COLO668 (cell line): ENCODE data around the gene XAB2.
A peak's percentile ranks its signal among the peaks of the same experiment; 100 is the strongest.

Experiments
- DNase-seq: peaks from one replicate; lab custom pipeline; 2025; ENCODE audit not compliant: unreplicated experiment; lab: John Stamatoyannopoulos, UW

Gene XAB2

DNA sequence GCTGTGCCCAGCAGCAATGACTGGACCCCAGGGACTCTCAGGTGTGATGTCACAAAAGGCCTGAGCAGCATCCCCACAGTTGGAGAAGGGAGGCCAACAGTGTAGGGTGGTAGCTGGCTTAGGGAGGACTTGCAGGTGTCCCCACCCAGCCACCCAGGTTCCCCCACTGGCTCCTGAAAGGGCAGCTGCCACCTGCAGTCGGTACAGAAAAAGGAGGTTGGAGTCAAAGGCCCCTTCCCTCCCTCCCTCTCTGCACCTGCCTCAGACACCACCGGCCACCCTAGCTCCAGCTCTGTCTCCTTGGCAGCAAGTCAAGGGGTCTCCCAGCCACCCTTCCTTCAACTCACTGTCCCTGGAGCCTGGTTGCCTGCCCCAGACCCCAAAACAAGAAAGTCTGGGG lies 4.4 kb upstream of the XAB2 start, which contains the start of gene PCP2:
TSS of gene PCP2 (minus strand) at position 22 of the 400 bp plus-strand sequence. CDS start 262 bp downstream, outside the sequence.
- DNase-seq = peak; percentile 32

DNA sequence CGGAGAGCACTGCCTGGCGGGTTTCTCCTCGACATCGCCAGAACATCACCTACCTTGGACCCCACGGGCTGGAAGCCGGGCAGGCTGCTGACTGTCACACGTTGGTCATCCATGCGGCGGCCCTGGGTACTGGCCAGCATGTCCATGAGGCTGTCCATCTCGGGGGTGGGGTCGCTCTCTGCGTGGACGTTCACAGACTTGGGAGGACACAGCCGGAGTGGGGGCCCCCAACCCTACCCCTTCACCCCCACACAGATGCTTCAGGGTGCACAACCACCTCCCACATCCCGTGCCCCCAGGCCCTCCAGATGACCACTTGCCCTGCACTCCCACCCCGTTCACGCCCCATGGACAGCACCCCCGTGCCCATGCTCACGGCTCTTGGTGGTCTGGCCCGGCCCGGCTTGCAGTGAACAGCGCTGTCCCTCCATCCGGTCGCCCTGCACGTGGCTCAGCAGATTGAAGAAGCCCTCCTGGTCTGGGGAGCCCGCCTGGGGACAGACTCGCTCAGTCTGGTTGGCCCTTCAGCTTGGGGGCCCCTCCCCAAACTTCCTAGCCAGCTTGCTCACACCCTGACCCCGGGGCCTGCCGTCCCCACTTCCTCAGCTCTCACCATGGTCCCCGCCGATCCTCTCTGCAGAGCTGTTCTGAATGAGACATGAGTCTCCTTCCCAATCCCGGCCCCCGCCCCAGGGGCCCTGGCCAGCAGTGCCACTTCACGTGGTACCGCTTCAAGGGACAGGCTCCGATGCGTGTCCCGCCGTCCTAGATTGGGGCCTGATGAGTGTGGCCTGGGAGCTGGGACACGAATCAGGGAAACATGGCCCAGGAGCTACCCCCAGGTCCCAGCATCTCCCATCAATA lies 3.2 kb upstream of the XAB2 start:
- no peak for DNase-seq

DNA sequence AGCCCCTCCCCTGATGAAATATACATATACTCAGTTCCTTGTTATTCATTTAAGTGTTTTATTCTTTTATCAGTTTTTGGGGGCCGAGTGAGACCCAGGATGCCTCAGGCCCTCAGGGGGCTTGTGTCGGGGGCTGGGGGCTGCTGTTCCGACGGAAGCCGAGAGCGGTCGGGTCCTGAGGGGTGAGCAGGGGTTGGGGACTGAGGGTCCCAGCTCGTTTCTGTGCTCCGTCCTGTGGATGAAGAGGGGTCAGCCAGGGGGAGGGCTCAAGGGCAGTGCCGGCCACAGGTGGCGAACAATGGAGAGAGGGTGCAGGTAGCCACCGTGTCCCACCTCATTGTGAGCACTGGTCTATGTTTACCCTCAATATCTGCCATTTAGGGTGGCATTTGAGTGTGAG lies 2.2 kb upstream of the XAB2 start:
- no peak for DNase-seq

DNA sequence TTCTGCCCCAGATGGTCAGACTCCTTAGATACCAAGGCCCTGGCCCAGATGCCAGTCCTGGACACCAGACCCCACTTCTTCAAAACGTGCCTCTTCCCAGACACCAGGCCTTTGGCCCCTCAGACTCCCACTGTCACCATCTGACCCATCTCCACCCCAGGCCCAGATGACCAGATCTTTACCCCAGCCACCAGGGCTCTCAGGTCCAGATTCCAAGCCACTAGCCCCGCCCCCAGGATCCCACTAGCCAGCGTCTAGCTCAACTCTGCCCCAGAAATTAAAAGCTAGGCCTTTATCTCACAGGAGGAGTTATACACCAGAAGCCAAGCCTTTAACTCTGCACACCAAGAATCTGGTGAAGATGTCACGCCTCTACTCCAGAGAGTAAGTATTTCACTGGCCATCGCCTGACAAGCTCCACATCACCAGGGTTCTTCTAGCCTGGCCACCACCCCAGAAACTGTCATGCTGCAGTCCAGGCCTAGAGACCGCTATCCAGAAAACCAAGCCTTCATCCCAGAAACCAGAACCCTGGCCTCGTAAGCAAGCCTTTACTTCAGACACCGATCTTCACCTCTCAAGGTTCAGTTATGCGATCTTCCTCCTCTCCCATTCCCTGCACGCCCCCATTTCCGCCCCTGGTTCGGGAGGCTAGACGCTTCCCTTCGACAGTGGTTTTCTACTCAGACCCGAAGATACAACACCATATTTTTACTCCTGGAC lies 595 bp downstream of the XAB2 start:
- no peak for DNase-seq

DNA sequence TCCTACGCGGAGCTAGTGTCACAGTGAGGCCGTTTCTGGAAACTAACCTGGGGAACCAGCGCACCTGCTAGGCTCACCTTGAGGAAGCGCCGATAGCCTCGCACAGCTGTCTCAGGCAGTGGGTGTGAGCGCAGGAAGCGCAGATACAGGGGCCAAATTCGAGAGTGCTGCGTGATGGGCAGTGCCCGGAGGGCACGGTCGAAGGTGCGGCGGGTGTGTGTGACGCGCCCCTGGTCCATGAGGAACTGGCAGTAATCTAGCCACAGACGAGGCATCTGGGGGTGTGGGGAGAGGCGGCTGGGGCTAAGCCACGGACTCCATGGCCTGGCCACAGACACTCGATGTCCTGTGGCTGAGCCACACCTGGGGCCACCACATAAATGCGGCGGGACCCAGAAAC lies 2.2 kb downstream of the XAB2 start:
- DNase-seq = no peak

DNA sequence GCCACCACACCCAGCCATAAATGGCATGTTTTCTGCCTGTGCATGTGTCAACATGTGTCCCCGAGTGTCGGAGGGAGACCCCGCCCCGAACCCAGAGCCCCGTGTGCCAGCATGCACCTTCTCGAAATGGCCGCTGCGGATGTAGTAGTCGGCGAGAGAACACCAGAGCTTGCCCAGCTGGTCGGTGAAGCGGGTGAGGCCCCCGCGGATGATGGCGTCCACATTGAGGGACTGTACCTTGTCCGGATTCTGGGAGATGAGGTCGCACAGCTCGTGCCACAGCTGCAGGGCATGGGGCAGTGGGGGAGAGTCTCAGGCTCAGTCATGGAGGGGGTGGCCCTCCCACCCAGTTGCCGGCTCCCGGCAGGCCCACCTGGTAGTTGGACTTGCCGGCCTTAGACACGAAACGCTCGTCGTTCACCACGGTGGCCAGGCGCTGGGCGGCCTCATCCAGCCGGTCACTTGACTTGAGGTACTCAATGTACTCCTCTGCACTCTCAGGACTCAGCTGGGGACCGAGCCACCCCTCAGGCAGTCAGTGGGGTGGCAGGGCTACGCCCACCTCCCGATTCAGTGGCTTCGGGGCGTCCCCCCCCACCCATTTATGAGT lies 3.5 kb downstream of the XAB2 start:
- DNase-seq = no peak

DNA sequence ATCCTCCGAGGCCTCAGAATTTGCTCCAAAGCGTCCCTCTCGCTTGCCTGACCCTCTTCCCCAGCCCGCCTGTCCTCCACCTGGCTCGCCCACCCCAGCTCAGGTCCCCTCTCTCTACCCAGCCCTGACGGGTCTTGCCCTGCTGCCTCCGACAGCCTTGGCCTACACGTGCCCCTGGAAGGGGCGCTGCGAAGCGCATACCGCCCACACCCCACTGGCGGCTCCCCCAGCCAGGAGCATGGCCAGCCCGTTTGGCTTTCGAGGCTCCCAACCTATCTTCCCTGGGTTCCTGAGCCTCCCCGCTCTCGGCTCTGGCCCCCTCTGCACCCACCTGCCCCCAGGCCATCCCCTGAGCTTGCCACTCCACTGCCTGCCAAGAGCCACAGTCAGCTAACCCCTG lies 4.5 kb downstream of the XAB2 start:
- DNase-seq = no peak

DNA sequence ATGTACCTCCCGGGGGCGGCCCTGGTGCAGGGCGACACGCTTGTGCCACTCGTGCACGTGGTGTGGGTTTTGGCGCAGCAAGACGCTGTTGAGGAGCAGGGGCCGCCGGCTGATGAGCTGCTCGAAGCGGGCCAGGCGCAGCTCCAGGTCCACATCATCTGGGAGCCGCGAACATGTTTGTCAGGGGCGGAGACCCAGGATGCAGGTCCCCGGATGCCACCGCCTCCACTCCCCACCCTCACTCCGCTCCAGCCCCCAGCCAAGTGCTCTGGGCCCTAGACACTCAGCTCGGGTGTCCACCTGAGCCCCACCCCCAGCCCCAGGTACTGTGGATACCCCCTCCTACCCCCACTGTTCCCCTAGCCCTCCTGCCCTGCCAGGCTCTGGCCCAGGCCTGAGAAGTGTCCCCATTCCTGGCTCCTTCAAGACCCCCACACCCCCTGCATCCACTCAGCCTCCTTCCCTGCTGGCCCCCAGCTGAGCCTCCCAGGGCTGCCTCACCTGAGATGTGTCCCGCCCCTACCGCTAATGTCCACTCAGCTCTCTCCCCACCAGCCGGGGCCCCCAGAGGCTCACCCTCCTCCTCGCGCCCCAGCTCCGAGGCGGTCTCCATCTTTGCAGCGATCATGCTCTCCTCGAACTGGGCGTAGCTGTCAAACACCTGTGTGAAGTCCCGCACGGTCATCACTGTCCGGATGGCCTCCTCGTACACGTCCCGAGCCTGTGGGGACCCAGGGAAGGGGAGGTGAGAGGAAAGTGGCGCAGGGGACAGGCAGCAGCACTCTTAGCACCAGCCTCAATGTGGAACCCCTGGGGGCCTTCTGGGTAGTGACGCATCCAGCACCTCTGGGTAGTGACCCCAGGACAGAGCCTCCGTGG lies 5.4 kb downstream of the XAB2 start:
- no peak for DNase-seq

DNA sequence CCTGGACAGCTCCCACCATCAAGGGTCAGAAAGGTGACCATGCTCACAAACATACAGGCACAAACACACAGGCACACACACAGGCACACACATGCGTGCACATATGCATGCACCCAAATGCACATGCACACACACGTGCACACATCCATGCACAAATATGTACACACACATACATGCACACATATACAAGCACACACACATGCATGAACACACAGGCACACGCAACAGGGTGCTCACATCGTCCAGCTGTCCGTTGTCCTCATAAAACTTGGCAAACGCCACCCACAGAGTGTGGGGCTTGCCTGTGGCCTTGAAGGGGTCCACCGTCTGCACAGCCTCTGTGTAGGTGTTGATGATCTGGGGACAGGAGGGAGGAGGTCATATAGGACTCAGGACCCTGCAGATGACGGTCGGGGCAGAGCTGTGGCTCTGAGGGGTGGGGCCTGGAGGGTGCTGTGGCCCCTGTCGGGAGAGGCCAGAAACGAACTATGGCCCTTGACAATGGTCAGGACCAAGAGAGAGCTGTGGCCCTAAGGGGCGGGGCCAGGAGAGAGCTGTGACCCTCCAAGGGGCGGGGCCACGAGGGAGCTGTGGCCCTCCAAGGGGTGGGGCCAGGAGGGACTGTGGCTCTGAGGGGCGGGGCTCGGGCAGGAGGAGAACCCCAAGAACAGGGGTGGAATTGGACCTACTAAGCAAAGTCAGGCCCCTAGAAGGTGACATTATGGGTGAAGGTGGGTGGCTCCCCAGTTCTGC lies 6.2 kb downstream of the XAB2 start:
- no peak for DNase-seq

DNA sequence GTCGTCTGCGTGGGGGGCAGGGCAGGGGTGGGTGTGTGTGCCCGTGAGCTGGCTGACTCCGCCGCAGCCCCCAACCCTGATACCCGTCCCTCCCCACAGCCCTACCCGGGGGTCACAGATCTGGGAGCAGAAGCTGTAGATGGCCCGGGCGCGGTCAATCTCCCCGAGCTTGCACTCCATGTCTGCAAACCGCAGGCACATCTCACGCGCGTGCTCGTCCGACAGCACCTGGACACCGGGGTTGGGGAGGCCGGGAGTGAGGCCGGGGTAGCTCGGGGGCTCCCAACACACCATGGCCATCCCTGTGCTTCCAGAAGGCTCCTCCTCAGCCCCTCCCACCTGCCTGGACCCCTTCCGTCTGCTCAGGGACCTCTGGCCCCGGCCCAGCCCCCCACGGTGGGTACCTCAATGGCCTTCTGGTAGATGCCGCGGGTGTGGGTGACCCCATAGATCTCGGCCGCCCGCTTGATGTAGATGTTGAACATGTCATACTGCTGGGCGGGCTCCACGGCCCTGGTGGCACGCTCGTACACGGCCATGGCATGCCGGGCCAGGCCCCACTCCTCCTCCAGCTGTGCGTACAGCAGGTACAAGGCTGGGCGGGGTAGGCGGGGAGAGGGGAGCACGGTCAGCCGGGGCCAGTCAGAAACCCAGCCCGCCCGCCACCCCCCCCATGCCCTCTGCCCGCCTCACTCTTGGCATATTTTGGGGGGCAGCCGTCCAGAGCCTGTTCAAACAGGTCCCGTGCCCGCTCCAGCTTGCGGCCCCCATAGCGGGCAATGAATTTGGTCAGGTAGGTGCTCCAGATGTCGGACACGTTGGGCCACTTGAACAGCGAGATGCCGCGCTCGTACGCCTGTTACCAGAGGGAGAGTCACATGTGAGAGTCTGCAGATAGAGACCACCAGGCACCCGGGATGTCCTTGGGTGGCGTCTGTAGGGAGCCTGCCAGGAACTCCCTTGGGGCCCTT lies 8.6 kb downstream of the XAB2 start:
- no peak for DNase-seq

DNA sequence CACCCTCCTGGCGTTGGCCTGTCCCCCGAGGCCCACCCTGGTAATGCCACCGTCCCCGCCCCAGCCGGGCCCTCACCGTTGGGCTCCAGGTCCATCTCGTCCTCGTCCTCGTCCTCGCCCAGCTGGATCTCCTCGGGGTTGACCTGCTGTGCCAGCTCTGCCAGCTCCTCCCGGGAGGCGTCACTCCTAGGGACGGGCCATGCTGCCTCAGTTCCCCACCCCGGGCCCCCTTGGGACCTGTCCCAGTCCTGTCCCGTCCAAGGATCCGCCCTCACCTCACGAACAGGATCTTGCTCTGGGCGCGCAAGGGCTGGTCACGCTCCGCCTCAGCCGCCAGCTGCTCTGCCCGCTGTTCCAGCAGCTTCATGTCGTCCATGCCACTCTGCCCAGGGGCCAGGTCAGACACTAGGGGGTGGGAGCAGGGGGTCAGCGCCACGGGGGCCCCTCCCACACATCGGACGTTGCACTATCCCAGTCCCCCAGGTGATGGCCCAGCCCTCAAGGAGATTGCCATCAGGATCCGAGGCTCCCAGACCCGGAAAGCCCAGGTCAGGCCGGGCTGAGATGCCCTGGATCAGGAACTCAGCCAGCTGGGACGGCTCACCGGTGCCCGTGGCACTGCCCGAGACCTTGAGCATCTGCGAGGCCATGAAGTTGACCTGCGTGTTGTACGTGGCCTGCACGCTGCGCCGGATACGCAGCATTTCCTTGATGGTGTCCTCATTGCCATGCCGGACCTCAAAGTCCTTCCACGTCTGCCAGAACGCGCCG lies 9.5 kb downstream of the XAB2 start:
- no peak for DNase-seq

DNA sequence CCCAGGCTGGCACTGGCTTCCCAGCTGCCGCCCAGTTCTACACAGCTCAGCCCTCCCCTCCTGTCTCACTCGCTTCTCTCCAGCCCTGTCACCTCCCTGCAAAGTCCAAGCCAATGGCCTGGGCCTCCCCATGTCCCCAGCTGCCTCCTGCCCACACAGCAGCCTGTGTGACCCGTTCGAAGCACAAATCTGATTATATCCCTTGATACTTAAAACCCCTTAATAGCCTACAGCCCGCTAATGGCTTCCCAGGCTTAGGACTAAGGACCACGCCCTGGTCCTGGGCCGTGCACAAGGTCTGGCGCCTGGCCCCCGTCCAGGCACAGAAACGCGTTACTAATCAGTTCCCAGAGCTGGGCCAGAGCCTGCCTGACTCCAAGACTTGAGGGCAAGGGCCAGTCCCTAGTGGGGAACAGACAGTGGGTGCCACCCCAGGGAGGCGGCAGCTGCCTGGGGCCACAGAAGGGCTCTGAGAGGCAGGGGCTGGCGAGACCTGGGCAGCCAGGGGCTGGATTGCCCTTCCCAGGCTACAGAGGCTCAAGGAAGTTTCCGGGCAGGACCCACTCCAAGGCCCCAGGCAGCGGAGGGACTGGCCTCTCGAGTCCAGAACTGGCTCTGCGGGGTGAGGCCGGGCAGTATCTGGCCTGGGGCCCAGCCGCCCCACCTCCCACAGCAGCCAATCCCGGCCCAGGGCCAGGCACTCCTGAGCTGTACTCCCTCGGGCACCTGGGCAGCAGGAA lies 10.4 kb downstream of the XAB2 start:
- no peak for DNase-seq

DNA sequence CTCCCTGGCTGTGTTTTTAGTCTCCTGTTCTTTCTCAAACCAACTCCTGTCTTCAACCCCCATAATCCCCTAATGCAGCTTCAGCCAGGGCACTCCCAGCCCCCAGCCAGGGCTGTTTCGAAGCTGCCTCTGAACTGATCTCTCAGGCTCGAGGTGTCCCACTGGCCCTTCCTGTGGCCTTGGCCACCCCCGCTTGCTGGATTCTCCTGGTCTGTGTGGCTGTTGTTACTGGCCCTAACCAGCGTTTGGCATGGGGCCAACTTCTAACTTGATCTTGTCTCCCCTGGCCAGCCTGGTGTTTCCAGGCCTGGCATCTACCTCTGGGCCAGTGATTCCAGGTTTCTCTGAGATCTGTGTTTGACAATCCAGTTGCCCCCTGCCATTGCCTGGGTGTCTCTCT lies 11.0 kb downstream of the XAB2 start:
- DNase-seq = peak; percentile 14

DNA sequence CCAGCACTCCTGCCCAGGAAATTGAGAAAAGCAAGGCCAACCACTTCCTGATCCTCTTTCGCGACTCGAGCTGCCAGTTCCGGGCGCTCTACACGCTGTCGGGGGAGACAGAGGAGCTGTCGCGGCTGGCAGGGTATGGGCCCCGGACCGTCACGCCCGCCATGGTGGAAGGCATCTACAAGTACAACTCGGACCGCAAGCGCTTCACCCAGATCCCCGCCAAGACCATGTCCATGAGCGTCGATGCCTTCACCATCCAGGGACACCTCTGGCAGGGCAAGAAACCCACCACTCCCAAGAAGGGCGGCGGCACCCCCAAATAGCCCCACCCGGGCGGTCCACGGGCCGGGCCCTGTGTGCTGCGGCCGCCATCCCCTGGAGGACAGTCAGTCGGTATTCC lies 11.6 kb downstream of the XAB2 start:
- no peak for DNase-seq

DNA sequence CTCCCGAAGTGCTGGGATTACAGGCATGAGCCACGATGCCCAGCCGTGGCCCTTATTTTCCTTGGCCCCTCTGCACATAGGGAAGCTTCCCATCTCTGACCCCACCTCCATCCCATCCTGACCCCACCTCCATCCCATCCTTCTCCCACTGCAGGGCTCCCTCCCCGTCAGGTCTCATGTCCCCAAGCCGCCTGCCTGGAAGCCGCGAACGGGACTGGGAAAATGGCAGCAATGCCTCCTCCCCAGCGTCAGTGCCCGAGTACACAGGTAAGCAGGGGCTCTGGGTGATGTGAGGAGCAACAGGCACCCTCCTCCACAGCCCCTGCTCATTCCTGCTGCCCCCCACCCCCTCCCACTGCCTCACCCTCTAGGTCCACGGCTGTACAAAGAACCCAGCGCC lies 12.2 kb downstream of the XAB2 start:
- no peak for DNase-seq

DNA sequence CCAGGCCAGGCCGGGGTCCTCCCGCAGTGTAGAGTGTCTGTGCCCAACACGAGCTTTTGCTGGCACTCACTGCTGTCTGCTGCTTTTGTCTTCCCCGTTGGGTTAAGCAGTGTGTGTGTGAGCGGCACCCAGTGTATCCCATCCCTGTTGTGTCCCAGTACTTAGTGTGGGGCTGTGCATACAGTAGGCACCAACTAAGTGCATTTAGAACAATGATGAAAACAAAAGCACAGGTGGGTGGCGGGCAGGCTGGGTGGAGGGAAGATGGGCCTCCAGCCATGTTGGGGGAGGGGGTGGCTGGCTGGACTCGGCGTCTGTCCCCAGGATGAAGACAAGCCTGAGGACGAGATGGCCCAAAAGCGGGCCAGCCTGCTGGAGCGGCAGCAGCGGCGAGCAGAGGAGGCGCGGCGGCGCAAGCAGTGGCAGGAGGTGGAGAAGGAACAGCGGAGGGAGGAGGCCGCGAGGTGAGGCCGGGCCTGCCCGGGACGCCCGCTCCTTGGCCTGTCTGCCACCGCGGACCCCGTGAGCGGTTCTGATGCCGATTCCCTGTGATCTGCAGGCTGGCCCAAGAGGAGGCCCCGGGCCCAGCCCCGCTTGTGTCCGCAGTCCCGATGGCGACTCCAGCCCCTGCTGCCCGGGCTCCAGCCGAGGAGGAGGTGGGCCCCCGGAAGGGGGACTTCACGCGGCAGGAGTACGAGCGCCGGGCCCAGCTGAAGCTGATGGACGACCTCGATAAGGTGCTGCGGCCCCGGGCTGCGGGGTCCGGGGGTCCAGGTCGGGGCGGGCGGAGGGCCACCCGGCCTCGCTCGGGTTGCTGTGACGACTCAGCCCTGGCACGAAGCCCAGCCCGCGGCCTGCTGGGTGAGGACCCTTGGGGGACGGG lies 14.2 kb downstream of the XAB2 start:
- DNase-seq = no peak
